Hepatocyte (in vitro differentiated cells): ENCODE data around the gene PRDM16. TPM values are rescaled to one million over a fixed set of nuclear protein-coding genes. Genes with fewer than 3 reads are reported as not detected.

ENCODE experiments used
- DNase-seq: peaks from one replicate; pipeline ENCODE4 v3.0.0-alpha.2; 2016; ENCODE audit warnings: low spot score
- H2AFZ ChIP-seq: fragments of 200-600 bp; sonication (generic); 2 replicates; pipeline ENCODE4 v1.6.0; 2016; ENCODE audit warnings: antibody characterized with exemption, mild to moderate bottlenecking
- H3K27ac ChIP-seq: fragments of 200-600 bp; sonication (generic); 2 replicates; pipeline ENCODE4 v1.5.1; 2016; ENCODE audit warnings: mild to moderate bottlenecking
- H3K27me3 ChIP-seq: fragments of 200-600 bp; sonication (generic); 2 replicates; pipeline ENCODE4 v1.6.1; 2016
- H3K36me3 ChIP-seq: fragments of 200-600 bp; sonication (generic); replicated peaks from 2 replicates; pipeline ENCODE4 v1.5.1; 2016; ENCODE audit warnings: low read depth; ENCODE audit not compliant: insufficient read depth
- H3K4me1 ChIP-seq: fragments of 200-600 bp; sonication (generic); 2 replicates; pipeline ENCODE4 v1.5.1; 2016; ENCODE audit warnings: mild to moderate bottlenecking, moderate library complexity; ENCODE audit not compliant: insufficient read depth
- H3K4me2 ChIP-seq: fragments of 200-600 bp; sonication (generic); 2 replicates; pipeline ENCODE4 v1.6.0; 2016
- H3K4me3 ChIP-seq: fragments of 200-600 bp; sonication (generic); 2 replicates; pipeline ENCODE4 v1.5.1; 2016; ENCODE audit warnings: mild to moderate bottlenecking
- H3K79me2 ChIP-seq: fragments of 200-600 bp; sonication (generic); 2 replicates; pipeline ENCODE4 v1.6.0; 2017; ENCODE audit warnings: mild to moderate bottlenecking
- H3K9me2 ChIP-seq: fragments of 200-600 bp; sonication (generic); replicated peaks from 2 replicates; pipeline ENCODE4 v1.6.0; 2017; ENCODE audit warnings: mild to moderate bottlenecking; ENCODE audit not compliant: insufficient read depth
- H3K9me3 ChIP-seq: fragments of 200-600 bp; sonication (generic); 2 replicates; pipeline ENCODE4 v1.5.1; 2016; ENCODE audit warnings: low read depth, mild to moderate bottlenecking
- H4K20me1 ChIP-seq: fragments of 200-600 bp; sonication (generic); 2 replicates; pipeline ENCODE4 v1.6.0; 2016; ENCODE audit warnings: mild to moderate bottlenecking; ENCODE audit not compliant: insufficient read depth, poor library complexity, severe bottlenecking
- CTCF ChIP-seq: fragments of 200-600 bp; sonication (generic); IDR thresholded peaks from 2 replicates; pipeline ENCODE4 v1.5.1; 2016; ENCODE audit warnings: antibody characterized with exemption, mild to moderate bottlenecking; ENCODE audit not compliant: poor library complexity
- EZH2 ChIP-seq: fragments of 200-600 bp; sonication (generic); IDR thresholded peaks from 2 replicates; pipeline ENCODE4 v1.6.1; 2016; ENCODE audit warnings: antibody characterized with exemption, mild to moderate bottlenecking, borderline replicate concordance
- EZH2phosphoT487 ChIP-seq: fragments of 200-600 bp; sonication (generic); IDR thresholded peaks from one replicate; pipeline ENCODE4 v1.6.1; 2018; ENCODE audit warnings: antibody characterized with exemption, mild to moderate bottlenecking, low read depth, moderate library complexity; ENCODE audit not compliant: unreplicated experiment, severe bottlenecking
- whole genome bisulfite sequencing: methylation state at CpG from one replicate; pipeline ENCODE4 v1.1.6; 2016; ENCODE audit warnings: low lambda C conversion rate; ENCODE audit errors: missing lambda C conversion rate; 5-methylcytosine and 5-hydroxymethylcytosine counted together
- polyA plus RNA-seq: library from polyadenylated mRNA; unstranded; fragments of >200 nt; fragmentation: Nextera tagmentation; extraction: Ambion mirVana; gene quantifications from 2 replicates; pipeline ENCODE4 v1.2.1, GENCODE V29; 2016
- total RNA-seq: library from RNA; depleted of rRNA; stranded (reverse); fragments of >200 nt; gene quantifications from 2 replicates; pipeline ENCODE4 v1.2.3, GENCODE V29; 2014

The PRDM16 gene
- total and polyA plus RNA-seq, 2 experiments from 2014 or later = 8.1 to 9.9 TPM

DNA sequence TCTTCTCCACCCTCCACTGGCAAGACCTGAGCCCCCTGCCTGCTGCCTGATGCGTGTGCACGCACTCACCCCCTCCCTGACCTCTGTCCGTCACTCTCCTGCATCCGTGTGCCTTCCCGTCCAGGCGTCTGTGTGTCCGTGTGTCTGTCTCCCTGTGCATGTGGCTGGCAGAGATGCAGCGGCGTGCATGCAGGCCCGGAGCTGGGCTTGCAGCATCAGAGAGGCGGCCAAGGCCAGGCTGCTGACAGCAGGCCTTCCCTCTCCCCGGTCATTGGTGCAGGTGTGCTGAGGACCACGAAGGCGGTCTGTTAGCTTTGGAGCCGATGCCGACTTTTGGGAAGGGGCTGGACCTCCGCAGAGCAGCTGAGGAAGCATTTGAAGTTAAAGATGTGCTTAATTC, 362.7 kb downstream of the PRDM16 start:
- TF ChIP-seq EZH2 (no peak), CTCF (no peak), EZH2phosphoT487 (no peak)
- Histone ChIP-seq H4K20me1 (no peaks in the 10 kb centered on the region), H3K9me2 (no peaks in the 10 kb centered on the region), H3K4me1 (no peaks in the 10 kb centered on the region), H3K36me3 (no peaks in the 10 kb centered on the region), H3K27me3 (no peaks in the 10 kb centered on the region), H3K4me3 (no peak overlapping the region), H3K79me2 (no peaks in the 10 kb centered on the region), H3K27ac (no peak overlapping the region), H2AFZ (no peak overlapping the region), H3K9me3 (no peaks in the 10 kb centered on the region), H3K4me2 (no peak overlapping the region)
- no peak for DNase-seq
- WGBS = 91% methylated on average over 17 of the region's 17 CpGs

GRCh38 chr1:3432306-3432705, 363.3 kb downstream of the PRDM16 start:
- no peak for DNase-seq
- 82% methylated on average over 11 of the region's 15 CpGs for WGBS
- Histone ChIP-seq H3K27ac (no peak overlapping the region), H3K79me2 (no peaks in the 10 kb centered on the region), H3K36me3 (no peaks in the 10 kb centered on the region), H3K27me3 (no peaks in the 10 kb centered on the region), H4K20me1 (no peaks in the 10 kb centered on the region), H3K9me3 (no peaks in the 10 kb centered on the region), H3K4me1 (no peaks in the 10 kb centered on the region), H2AFZ (no peak overlapping the region), H3K9me2 (no peaks in the 10 kb centered on the region), H3K4me2 (no peak overlapping the region), H3K4me3 (no peak overlapping the region)
- TF ChIP-seq EZH2 (no peak), EZH2phosphoT487 (no peak), CTCF (no peak)

DNA sequence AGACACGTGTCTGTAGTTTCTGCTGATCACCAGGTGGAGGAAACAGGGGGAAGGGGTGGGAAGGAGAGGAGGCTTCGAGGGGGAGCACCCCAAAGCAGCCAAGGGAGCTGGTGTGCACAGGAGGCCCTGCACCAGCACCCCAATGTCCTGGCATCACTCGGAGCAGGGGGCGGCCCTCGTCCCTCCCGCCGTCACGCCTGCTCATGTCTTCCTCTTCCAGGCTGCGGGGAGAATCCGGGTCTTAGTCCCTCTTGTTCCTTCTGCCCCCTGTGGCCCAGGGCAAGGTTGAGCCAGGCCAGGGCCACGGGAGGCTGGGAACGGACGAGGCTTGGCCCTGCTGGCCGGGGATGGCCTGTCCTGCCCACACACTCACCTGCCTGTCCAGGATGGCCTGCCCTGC, 364.1 kb downstream of the PRDM16 start:
- DNase-seq = no peak
- H3K36me3 ChIP-seq = no peaks in the 10 kb centered on the region
- H3K79me2 ChIP-seq = no peaks in the 10 kb centered on the region
- no peak overlapping the region for H3K4me2 ChIP-seq
- H3K27ac ChIP-seq = no peak overlapping the region
- no peaks in the 10 kb centered on the region for H3K27me3 ChIP-seq
- H2AFZ ChIP-seq = no peak overlapping the region
- no peaks in the 10 kb centered on the region for H3K4me1 ChIP-seq
- H3K4me3 ChIP-seq = no peak overlapping the region
- no peaks in the 10 kb centered on the region for H3K9me3 ChIP-seq
- 97% methylated on average over 11 of the region's 14 CpGs for WGBS
- H4K20me1 ChIP-seq = no peaks in the 10 kb centered on the region
- H3K9me2 ChIP-seq = no peaks in the 10 kb centered on the region
- no peak for TF ChIP-seq EZH2phosphoT487
- TF ChIP-seq CTCF = no peak
- TF ChIP-seq EZH2 = no peak
